Putamen (tissue), 1 donor: ENCODE data around the gene NTF3.

ENCODE experiments used
- DNase-seq: peaks from one replicate; pipeline ENCODE4 v3.0.0-alpha.2; 2016; ENCODE audit warnings: low spot score

The NTF3 gene

DNA sequence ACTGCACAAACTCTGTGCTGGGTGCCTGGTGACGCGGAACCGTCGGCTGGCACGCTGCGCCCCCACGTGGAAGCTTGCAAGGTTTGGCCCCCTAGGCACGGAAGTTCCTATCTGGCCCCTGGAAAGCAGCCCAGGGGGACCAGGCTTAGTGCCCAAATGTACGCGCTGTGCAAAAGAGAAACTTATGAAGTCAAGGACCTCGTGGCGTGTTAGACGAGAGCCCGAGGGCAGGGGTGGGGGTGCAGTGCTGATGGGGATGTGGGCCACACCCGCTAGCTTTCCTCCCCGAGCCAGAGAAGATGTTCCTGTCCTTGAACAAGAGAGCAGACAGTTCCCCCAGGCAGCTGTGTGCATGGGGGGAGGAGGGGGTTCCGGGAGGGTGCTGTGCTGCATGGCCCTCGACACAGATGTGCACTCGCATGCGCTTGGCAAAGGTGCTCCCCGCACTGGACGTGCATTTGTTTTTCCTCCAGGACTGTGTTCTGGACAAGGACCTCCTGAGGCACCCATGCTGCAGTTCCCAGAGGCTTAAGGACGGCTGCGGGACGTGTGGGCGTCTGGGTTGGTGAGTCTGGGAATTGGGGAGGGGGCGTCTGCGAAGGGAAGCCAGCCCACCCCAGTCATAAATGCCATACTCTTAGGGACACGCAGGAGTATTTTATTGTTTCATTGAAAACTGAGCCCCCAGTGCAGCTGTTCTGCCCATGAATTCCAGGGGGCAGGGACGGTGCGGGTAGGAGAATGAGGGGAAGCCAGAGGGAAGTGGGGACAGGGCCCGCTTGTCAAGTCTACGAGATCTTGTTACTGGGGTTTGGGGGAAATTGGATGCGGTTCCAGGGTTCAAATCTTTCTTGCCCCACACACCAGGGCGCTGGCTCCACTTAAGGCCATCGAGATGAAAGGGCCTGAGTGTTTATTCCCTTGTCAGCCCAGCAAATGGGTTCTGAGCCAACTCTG, 80.0 kb downstream of the NTF3 start:
- no peak for DNase-seq

DNA sequence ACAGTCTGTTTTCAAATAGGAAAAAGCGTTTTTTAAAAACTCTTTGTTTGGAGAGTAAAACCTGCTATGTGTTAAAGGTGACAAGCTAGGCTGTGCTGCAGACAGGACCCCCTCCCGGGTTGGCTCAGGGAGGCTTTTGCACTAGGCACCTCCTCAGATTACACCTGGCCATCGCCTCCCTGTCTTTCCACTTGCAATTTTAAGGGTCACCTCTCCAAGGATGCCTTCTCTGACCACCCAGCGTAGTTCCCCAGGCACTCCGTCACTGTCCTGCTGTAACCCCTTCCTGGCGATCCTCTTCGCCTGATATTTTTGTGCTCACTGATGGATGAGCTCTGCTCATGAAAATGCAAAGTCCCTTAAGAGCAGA, 80.7 kb downstream of the NTF3 start:
- no peak for DNase-seq

DNA sequence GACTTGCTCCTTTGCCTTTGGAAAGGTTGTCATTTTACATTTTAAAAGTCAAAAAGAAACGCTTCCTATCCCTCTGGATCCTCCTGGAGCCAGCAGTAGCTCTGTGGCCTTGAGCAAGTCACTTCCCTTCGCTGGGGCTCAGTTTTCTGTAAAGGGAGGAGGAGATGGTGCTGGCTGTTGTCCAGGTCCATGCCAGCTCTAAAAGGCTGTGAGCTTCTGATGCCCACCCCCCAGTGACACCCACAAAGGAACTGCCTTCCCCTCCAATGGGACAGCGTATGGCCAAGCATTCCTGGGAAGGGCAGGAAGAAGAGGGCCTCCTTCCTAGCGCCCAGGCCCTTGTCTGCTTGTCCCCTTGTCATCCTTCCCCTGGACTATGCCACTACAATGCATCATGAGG, 81.5 kb downstream of the NTF3 start:
- DNase-seq = no peak

DNA sequence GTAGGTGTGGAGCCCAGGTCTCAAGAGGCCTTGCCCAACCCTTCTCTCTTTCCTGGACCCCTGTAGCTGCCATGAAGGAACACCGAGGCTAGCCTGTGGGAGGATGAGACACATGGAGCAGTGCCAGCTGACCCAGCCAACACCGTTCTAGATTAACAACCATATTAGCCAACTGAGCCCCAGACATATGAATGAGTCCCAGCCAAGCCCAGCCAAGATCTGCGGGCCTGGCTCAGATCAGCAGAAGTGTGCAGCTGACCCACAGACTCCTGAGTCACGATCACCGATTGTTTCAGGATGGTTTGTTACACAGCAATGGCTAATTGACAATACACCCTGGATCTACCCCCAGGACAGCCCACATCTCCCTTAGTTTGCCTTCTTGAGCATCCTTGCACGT, 82.1 kb downstream of the NTF3 start:
- no peak for DNase-seq

- no peak for DNase-seq
Measured at GRCh38 chr12:5514545-5514944, 82.6 kb downstream of the NTF3 start.

DNA sequence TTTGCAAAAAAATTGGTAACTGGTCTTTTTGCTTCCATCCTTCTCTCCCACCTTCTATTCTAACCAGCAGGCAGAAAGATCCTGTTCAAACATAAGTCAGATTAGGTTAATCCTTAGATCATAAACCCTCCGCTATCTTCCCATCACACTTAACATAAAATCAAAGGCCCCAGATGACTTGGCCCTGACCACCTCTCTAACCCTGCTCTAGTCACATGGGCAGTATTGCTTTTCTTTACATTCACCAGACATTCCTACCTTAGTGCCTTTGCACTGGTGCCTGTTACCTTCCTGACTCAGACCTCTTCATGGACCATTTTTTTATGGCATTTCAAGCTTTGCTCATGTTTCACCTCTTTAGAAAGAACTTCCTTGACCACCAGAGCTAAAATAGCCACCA, 83.5 kb downstream of the NTF3 start:
- DNase-seq = no peak

DNA sequence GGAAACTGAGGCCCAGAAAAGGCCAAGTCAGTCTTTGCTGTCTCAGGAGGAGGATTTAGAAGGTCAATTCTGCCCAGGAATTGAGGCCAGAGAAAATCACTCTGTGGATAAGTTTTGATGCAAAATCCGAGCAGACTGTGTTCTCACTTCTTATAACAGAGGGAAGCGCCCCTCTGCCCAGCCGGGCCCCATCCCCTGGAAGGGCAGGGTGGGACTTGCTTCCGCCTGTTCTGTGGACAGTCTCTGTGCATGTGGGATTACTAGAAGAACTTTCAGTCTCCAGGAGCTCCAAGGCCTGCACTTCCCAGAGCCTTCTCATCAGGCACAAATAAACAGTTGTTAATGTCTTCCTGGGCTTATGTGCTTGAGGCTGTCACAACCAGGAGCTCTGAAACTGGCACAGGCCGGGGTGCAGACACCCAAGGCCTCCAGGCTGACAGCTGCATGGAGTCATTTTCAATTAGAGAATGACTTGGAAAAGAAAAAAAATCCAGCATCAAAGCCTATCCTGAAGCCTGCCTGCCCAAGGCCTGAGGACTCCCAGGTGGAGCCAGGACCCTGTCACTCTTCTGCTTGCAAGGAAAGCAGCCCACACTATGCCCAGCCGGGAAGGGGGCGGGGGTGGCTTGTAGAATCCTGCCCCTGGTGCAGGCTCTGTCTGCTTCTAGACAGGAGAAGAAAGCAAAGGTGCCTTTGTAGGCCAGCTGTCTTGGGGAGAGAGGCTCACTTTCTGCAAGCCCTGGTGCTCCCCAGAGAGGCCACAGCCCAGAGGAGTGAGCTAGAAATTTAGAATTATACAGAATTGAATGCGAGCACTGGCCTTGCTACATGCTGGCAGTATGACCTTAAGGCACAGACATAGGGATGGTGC, 84.7 kb downstream of the NTF3 start:
- DNase-seq = no peak

DNA sequence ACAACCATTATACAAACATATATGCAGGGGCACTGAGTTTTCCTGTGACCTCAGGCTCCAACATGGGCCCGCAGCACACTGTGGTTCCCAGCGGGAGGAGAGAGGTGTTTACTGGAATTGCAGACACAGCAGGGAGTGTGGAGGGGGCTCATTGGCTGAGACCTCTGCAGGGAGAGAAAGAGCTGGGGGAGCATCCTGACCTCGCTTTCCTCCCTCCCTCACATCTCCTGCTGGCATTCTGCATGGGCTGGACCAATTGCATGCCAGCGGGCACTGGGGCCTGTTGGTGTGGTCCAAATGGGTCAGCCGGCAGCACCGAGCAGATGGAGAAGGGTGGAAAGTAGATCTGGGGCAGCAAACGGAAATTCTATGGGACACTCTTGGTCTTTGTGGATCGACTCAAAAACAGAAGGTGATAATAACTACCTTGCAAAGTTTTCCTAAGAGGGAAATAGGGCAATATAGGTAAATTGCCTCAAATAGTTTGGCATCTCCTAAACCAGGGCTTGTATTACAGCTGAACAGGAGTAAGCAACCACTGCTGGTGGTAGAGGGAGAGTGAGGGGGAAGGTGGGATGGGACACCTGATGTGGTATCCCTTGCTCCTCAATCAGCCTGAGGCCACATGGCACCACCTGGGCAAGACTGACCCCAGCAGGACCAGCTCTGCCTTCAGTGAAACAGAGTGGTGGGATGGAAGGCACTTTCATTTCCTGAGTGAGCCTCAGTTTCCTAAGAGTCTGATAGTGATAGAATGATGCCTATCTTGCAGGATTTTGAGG, 86.9 kb downstream of the NTF3 start:
- DNase-seq = no peak

GRCh38 chr12:5520037-5520436, 88.1 kb downstream of the NTF3 start:
- DNase-seq = no peak

GRCh38 chr12:5520831-5521230, 88.9 kb downstream of the NTF3 start:
- no peak for DNase-seq

GRCh38 chr12:5521456-5522325, 89.8 kb downstream of the NTF3 start:
- DNase-seq = no peak

DNA sequence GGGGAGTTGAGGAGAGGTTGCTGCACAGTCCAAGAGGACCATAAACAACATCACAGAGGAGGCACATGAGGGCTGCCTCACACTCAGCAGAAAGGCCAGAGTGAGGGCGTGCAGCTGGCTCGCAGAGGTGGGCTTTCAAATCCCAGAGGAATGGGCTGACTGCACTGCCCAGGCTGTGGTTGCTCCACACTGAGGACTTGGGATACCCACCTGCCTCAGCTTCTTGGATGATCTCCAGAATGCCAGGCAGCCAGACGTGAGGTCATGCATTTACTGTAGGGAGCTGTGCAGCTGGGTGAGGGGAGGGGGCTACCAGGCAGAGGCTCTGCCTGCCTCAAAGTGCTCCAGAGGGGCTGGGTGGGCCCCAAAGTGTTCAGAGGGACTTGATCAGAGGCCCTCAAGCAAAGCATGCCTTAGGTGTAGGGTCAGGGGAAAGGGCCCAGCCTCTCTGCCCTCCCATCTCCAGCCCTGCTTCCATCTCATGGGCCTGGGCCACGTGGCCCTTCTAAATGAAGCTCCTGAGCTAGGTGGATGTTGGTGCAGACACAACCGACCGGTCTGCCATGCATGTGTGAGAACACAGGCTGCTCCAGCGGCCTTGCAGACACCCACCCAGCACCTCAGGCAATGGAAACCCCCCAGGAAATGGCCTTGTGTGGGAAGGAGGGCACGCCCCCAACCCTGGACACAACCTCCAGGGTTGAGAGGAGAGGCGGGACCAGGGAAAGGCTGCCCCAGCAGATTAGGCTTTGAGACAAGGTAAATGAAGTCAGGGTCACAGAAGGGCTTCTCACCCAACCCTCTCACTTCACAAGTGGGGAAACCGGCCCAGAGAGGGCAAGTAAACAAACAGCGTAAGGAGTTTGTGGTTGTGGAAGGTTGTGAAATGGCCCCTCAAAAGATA, 90.8 kb downstream of the NTF3 start:
- no peak for DNase-seq

- no peak for DNase-seq
Measured at GRCh38 chr12:5523396-5524115, 91.6 kb downstream of the NTF3 start.

GRCh38 chr12:5524116-5524768, 92.3 kb downstream of the NTF3 start:
- no peak for DNase-seq

- DNase-seq = no peak
Measured at GRCh38 chr12:5524769-5525436, 93.0 kb downstream of the NTF3 start.

DNA sequence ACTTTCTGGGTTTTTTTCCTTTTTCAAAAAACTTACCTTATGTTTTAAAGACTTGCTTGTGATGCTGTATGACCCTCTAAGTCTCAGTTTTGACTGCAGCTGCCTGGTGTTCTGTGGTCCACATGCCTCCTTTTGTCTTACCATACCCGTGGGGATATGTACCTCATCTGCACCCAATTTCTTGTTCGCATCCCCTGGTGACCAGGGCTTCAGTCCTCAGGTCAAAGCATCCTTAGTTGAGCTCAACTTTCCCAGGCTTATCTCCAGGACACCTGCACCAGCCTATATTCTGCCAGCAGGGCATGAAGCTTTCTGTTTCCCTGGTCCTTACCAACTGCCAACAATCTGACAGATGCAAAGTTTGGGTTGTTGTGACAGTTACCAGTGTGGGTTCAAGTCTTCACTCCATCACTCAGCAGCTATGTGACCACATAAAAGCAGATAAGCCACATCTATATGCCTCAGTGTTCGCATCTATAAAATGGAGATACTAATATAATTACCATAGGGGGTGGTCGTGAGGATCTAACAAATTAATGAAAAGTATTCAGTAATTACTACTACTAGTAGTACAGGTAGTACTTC, 94.0 kb downstream of the NTF3 start:
- DNase-seq = no peak

DNA sequence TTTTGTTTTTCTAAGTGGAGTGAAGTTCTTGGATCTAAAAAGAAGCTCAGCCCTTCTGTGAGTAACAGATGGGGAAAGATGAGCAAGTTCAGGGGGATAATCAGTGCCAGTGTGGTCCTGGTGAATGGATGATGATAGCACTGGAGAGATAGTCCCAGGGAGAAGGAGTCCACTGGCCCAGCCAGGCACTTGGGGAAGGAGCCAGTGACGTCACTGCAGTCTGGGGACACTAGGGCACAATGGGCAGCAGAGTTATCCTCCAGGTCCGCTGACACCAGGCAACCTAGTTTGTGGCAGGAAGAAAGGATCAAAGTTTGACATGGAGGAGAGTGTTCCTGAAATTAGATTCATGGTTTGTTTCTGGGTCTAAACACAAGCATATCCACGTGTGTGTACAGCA, 101.5 kb downstream of the NTF3 start:
- DNase-seq = no peak
